ENCODE data around the gene IFT27.

IFT27 gene

GRCh38 chr22:36803358-36803757 is 27.4 kb upstream of the IFT27 start:
- DNase-seq (ENCODE audit: low read depth) = no peak
- TF ChIP-seq, protein P1, sequence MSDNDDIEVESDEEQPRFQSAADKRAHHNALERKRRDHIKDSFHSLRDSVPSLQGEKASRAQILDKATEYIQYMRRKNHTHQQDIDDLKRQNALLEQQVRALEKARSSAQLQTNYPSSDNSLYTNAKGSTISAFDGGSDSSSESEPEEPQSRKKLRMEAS (IDR thresholded peaks at IDR 0.05; ENCODE audit: low read depth, low read length) = no peak
- TF ChIP-seq, protein P2, sequence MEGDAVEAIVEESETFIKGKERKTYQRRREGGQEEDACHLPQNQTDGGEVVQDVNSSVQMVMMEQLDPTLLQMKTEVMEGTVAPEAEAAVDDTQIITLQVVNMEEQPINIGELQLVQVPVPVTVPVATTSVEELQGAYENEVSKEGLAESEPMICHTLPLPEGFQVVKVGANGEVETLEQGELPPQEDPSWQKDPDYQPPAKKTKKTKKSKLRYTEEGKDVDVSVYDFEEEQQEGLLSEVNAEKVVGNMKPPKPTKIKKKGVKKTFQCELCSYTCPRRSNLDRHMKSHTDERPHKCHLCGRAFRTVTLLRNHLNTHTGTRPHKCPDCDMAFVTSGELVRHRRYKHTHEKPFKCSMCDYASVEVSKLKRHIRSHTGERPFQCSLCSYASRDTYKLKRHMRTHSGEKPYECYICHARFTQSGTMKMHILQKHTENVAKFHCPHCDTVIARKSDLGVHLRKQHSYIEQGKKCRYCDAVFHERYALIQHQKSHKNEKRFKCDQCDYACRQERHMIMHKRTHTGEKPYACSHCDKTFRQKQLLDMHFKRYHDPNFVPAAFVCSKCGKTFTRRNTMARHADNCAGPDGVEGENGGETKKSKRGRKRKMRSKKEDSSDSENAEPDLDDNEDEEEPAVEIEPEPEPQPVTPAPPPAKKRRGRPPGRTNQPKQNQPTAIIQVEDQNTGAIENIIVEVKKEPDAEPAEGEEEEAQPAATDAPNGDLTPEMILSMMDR (IDR thresholded peaks at IDR 0.05; ENCODE audit: low read depth, low read length) = no peak
- TF ChIP-seq MYC (IDR thresholded peaks at IDR 0.05; ENCODE audit: low read depth, low read length) = no peak
- TF ChIP-seq POLR2A (IDR thresholded peaks at IDR 0.05; ENCODE audit: extremely low read depth, insufficient read length) = no peak
- no peak overlapping the region for H3K4me3 ChIP-seq (ENCODE audit: low read depth, low read length)

- DNase-seq (ENCODE audit: low read depth) = no peak
- H3K4me3 ChIP-seq (ENCODE audit: low read depth, low read length) = no peak overlapping the region
- TF ChIP-seq MYC (IDR thresholded peaks at IDR 0.05; ENCODE audit: low read depth, low read length) (no peak), POLR2A (IDR thresholded peaks at IDR 0.05; ENCODE audit: extremely low read depth, insufficient read length) (no peak)
- TF ChIP-seq, protein P2 (IDR thresholded peaks at IDR 0.05; ENCODE audit: low read depth, low read length) = no peak
- TF ChIP-seq, protein P1 (IDR thresholded peaks at IDR 0.05; ENCODE audit: low read depth, low read length) = no peak
Measured at GRCh38 chr22:36798674-36799066, 22.8 kb upstream of the IFT27 start.

- H3K4me3 ChIP-seq (ENCODE audit: low read depth, low read length) = no peak overlapping the region
- DNase-seq (ENCODE audit: low read depth) = peak; percentile 86
- TF ChIP-seq MYC (IDR thresholded peaks at IDR 0.05; ENCODE audit: low read depth, low read length) = no peak
- TF ChIP-seq, protein P2 (IDR thresholded peaks at IDR 0.05; ENCODE audit: low read depth, low read length) = no peak
Measured at GRCh38 chr22:36797911-36798673, 22.2 kb upstream of the IFT27 start.

- H3K4me3 ChIP-seq (ENCODE audit: low read depth, low read length) = no peak overlapping the region
- DNase-seq (ENCODE audit: low read depth) = no peak
- TF ChIP-seq, protein P1 (IDR thresholded peaks at IDR 0.05; ENCODE audit: low read depth, low read length) = no peak
- TF ChIP-seq POLR2A (IDR thresholded peaks at IDR 0.05; ENCODE audit: extremely low read depth, insufficient read length) (no peak), MYC (IDR thresholded peaks at IDR 0.05; ENCODE audit: low read depth, low read length) (no peak)
- TF ChIP-seq, protein P2 (IDR thresholded peaks at IDR 0.05; ENCODE audit: low read depth, low read length) = no peak
Measured at GRCh38 chr22:36797374-36797773, 21.5 kb upstream of the IFT27 start.

GRCh38 chr22:36796552-36797175 is 20.7 kb upstream of the IFT27 start:
- TF ChIP-seq, protein P1 (IDR thresholded peaks at IDR 0.05; ENCODE audit: low read depth, low read length) = no peak
- TF ChIP-seq POLR2A (IDR thresholded peaks at IDR 0.05; ENCODE audit: extremely low read depth, insufficient read length) (no peak), MYC (IDR thresholded peaks at IDR 0.05; ENCODE audit: low read depth, low read length) (no peak)
- TF ChIP-seq, protein P2 (IDR thresholded peaks at IDR 0.05; ENCODE audit: low read depth, low read length) = no peak
- no peak for DNase-seq (ENCODE audit: low read depth)
- no peak overlapping the region for H3K4me3 ChIP-seq (ENCODE audit: low read depth, low read length)
